ENCODE data around the gene COL8A1. TPM values are rescaled to one million over a fixed set of nuclear protein-coding genes. Genes with fewer than 3 reads are reported as not detected.

COL8A1 gene
- total RNA-seq, 1 donor from 2014 or later, result 3.9 TPM

DNA sequence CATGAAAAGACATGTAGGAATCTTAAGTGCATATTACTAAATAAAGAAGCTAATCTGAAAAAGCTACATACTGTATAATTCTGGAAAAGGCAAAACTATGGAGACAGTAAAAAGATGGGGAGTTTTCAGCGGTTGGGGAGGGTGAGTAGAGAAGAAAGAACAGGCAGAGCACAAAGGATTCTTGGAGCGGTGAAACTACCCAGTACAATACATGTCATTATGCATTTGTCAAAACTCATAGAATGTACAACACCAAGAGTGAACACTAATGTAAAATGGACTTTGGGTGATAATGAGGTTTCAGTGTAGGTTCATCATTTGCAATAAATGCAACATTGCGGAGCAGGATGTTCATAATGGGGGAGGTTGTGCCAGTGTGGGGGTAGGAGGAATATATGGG is 133.8 kb downstream of the COL8A1 start:
- FAIRE-seq, result no peak
- TF ChIP-seq, protein P1, sequence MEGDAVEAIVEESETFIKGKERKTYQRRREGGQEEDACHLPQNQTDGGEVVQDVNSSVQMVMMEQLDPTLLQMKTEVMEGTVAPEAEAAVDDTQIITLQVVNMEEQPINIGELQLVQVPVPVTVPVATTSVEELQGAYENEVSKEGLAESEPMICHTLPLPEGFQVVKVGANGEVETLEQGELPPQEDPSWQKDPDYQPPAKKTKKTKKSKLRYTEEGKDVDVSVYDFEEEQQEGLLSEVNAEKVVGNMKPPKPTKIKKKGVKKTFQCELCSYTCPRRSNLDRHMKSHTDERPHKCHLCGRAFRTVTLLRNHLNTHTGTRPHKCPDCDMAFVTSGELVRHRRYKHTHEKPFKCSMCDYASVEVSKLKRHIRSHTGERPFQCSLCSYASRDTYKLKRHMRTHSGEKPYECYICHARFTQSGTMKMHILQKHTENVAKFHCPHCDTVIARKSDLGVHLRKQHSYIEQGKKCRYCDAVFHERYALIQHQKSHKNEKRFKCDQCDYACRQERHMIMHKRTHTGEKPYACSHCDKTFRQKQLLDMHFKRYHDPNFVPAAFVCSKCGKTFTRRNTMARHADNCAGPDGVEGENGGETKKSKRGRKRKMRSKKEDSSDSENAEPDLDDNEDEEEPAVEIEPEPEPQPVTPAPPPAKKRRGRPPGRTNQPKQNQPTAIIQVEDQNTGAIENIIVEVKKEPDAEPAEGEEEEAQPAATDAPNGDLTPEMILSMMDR (IDR thresholded peaks at IDR 0.05; ENCODE audit: insufficient read depth, low read length, severe bottlenecking), result no peak
- Histone ChIP-seq H3K27me3 (ENCODE audit: control insufficient read depth, insufficient read depth, low read length) (no peaks in the 10 kb centered on the region), H3K36me3 (ENCODE audit: control insufficient read depth, insufficient read depth, low read length) (no peaks in the 10 kb centered on the region), H3K4me3 (ENCODE audit: low read depth, low read length) (no peak overlapping the region)
- DNase-seq (ENCODE audit: low read depth), result no peak

DNA sequence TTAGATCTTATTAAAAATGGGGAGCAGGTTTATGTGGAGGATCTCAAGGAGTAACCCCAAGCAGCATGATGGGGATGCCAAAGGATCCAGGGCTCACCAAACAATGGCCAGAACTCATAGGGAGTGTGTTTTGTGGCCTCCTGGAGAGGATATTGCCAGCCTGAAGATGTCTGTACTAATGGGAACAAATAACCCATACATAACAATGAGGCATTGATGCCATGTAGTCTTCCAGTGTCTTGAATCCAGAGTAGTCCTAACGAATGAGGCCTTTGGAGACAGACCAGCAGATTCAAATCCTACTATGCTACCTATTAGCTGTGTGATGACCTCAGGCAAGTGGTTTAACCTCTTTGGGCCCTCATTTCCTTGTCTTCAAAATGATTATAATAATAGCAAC is 134.3 kb downstream of the COL8A1 start:
- no peaks in the 10 kb centered on the region for H3K27me3 ChIP-seq (ENCODE audit: control insufficient read depth, insufficient read depth, low read length)
- DNase-seq (ENCODE audit: low read depth) (no peak), FAIRE-seq (no peak)
- TF ChIP-seq, protein P1 (IDR thresholded peaks at IDR 0.05; ENCODE audit: insufficient read depth, low read length, severe bottlenecking), result no peak
- no peaks in the 10 kb centered on the region for H3K36me3 ChIP-seq (ENCODE audit: control insufficient read depth, insufficient read depth, low read length)
- no peak overlapping the region for H3K4me3 ChIP-seq (ENCODE audit: low read depth, low read length)

DNA sequence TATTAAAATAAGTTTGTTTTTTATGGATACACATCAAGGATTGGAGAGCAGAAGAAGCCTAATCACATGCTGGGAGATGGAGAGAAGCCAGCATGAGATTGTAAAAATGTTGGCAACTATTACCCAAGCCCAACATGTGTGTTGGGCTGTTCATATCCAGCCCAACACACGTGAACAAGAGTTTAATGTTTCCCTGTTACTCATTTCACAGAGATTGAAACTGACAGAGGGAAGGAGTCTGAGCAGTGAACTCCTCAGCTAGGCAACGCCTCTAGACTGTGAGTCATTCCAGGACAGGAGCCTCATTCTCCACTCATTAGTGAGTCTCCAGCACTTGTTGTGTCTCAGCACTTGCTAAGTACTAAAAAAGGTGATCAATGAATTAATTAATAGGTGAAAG is 136.1 kb downstream of the COL8A1 start:
- FAIRE-seq, result no peak

GRCh38 chr3:99776516-99777209 is 138.3 kb downstream of the COL8A1 start:
- no peak overlapping the region for H3K4me3 ChIP-seq (ENCODE audit: low read depth, low read length)
- FAIRE-seq (no peak), DNase-seq (ENCODE audit: low read depth) (peak; percentile 25)
- H3K36me3 ChIP-seq (ENCODE audit: control insufficient read depth, insufficient read depth, low read length), result no peaks in the 10 kb centered on the region
- no peaks in the 10 kb centered on the region for H3K27me3 ChIP-seq (ENCODE audit: control insufficient read depth, insufficient read depth, low read length)
- TF ChIP-seq, protein P1 (IDR thresholded peaks at IDR 0.05; ENCODE audit: insufficient read depth, low read length, severe bottlenecking), result no peak

More for the DNA sequence above, 136.1 kb downstream of the COL8A1 start:
- peak; percentile 95 for DNase-seq (ENCODE audit: low read depth)
- TF ChIP-seq, protein P1 (IDR thresholded peaks at IDR 0.05; ENCODE audit: insufficient read depth, low read length, severe bottlenecking), result no peak
- H3K4me3 ChIP-seq (ENCODE audit: low read depth, low read length), result no peak overlapping the region
- H3K36me3 ChIP-seq (ENCODE audit: control insufficient read depth, insufficient read depth, low read length), result no peaks in the 10 kb centered on the region
- no peaks in the 10 kb centered on the region for H3K27me3 ChIP-seq (ENCODE audit: control insufficient read depth, insufficient read depth, low read length)

GRCh38 chr3:99777210-99777549 is 138.8 kb downstream of the COL8A1 start:
- no peak overlapping the region for H3K4me3 ChIP-seq (ENCODE audit: low read depth, low read length)
- TF ChIP-seq, protein P1 (IDR thresholded peaks at IDR 0.05; ENCODE audit: insufficient read depth, low read length, severe bottlenecking), result no peak
- no peak for DNase-seq (ENCODE audit: low read depth)
- no peaks in the 10 kb centered on the region for H3K36me3 ChIP-seq (ENCODE audit: control insufficient read depth, insufficient read depth, low read length)
- no peaks in the 10 kb centered on the region for H3K27me3 ChIP-seq (ENCODE audit: control insufficient read depth, insufficient read depth, low read length)
- FAIRE-seq, result no peak

DNA sequence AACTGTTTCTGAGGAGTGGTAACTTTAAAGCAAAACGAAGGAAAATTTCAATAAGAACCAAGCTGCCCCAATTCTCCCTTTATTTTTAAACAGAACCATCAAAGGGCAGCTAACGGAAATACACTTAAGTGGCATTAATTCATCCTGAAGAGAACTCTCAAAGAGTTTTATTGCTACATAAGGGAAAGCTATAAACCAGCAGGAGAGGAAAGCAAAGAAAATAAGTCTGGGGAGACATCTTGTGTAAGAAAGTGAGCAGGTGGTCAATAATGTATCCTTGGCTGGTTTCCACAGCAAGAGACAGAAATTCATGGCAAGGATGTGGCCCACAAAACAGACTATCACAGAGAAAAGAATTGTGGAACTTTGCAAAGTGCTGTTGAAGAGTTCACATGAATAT is 139.3 kb downstream of the COL8A1 start:
- Histone ChIP-seq H3K27me3 (ENCODE audit: control insufficient read depth, insufficient read depth, low read length) (no peaks in the 10 kb centered on the region), H3K4me3 (ENCODE audit: low read depth, low read length) (no peak overlapping the region), H3K36me3 (ENCODE audit: control insufficient read depth, insufficient read depth, low read length) (no peaks in the 10 kb centered on the region)
- no peak for DNase-seq (ENCODE audit: low read depth)
- TF ChIP-seq, protein P1 (IDR thresholded peaks at IDR 0.05; ENCODE audit: insufficient read depth, low read length, severe bottlenecking), result no peak
- FAIRE-seq, result no peak
